Lower lobe of right lung (tissue), 2 donors: ENCODE data around the gene MKX. TPM values are rescaled to one million over a fixed set of nuclear protein-coding genes. Genes with fewer than 3 reads are reported as not detected.

Experiments
- ATAC-seq, 2 donors: fragments of 200-7000 bp; cut with Tn5 transposase; one replicate each; pipeline ENCODE4 v1.9.1; 2020 to 2022; ENCODE audit warnings: mild to moderate bottlenecking in 2 of 2, moderate library complexity in 2 of 2
- DNase-seq: peaks from one replicate; pipeline ENCODE4 v3.0.0-alpha.2; 2020
- H3K27ac ChIP-seq: fragments of 200-600 bp; one replicate; pipeline ENCODE4 v1.8.0; 2022
- H3K27me3 ChIP-seq: fragments of 200-600 bp; one replicate; pipeline ENCODE4 v1.8.0; 2022; ENCODE audit warnings: low read depth
- H3K36me3 ChIP-seq: fragments of 200-600 bp; one replicate; pipeline ENCODE4 v1.8.0; 2022; ENCODE audit warnings: mild to moderate bottlenecking
- H3K4me1 ChIP-seq: fragments of 200-600 bp; one replicate; pipeline ENCODE4 v1.8.0; 2022
- H3K4me3 ChIP-seq: fragments of 200-600 bp; one replicate; pipeline ENCODE4 v1.8.0; 2022; ENCODE audit warnings: mild to moderate bottlenecking
- H3K9me3 ChIP-seq: fragments of 200-600 bp; one replicate; pipeline ENCODE4 v1.8.0; 2022
- intact Hi-C: fragments of 100-400 bp; cut with DNase I; formaldehyde crosslinking; loops from one replicate; pipeline ENCODE4 v1.11.0; 2022
- total RNA-seq: library from RNA; stranded (reverse); fragmentation: NEBNext Ultra II Directional; extraction: Animal tissue kit (Norgen Biotek cat#: 25700); gene quantifications from one replicate; pipeline ENCODE4 v1.2.1, GENCODE V29; 2021
- TF ChIP-seq, protein P1 (sequence below): fragments of 200-600 bp; IDR thresholded peaks from one replicate; pipeline ENCODE4 v1.8.0; 2022; ENCODE audit warnings: antibody characterized with exemption, mild to moderate bottlenecking
- donor health status: DM: no; HTN: yes; CAD: no; lungs with severe emphysema.

MKX gene
- total RNA-seq, 1 donor from 2014 or later, result 1.6 TPM

DNA sequence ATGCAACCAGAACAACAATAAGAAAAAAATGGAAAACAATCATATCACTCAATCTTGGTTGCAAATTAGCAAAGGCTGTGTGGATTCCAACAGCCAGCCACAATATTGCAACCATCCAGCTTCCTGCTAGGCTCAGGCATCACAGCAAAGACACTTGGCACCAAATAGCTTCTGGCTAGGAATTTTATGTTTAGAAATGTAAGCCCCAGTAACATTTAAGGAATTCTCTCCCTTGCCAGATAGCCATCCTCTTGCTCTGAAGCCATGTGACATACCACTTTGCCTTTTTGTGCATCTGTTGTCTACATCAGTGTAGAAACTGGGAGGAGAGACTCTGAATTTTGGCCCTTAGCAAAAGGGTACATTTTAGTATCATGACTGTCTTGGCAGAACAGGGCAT lies 22.2 kb downstream of the MKX start:
- Histone ChIP-seq H3K9me3 (no peaks in the 10 kb centered on the region), H3K27ac (no peak overlapping the region), H3K4me1 (no peaks in the 10 kb centered on the region), H3K36me3 (no peaks in the 10 kb centered on the region), H3K4me3 (no peak overlapping the region), H3K27me3 (no peaks in the 10 kb centered on the region)
- DNase-seq (no peak), ATAC-seq (no peak)
- intact Hi-C loops, result no loop called here
- TF ChIP-seq, protein P1, sequence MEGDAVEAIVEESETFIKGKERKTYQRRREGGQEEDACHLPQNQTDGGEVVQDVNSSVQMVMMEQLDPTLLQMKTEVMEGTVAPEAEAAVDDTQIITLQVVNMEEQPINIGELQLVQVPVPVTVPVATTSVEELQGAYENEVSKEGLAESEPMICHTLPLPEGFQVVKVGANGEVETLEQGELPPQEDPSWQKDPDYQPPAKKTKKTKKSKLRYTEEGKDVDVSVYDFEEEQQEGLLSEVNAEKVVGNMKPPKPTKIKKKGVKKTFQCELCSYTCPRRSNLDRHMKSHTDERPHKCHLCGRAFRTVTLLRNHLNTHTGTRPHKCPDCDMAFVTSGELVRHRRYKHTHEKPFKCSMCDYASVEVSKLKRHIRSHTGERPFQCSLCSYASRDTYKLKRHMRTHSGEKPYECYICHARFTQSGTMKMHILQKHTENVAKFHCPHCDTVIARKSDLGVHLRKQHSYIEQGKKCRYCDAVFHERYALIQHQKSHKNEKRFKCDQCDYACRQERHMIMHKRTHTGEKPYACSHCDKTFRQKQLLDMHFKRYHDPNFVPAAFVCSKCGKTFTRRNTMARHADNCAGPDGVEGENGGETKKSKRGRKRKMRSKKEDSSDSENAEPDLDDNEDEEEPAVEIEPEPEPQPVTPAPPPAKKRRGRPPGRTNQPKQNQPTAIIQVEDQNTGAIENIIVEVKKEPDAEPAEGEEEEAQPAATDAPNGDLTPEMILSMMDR, result no peak

DNA sequence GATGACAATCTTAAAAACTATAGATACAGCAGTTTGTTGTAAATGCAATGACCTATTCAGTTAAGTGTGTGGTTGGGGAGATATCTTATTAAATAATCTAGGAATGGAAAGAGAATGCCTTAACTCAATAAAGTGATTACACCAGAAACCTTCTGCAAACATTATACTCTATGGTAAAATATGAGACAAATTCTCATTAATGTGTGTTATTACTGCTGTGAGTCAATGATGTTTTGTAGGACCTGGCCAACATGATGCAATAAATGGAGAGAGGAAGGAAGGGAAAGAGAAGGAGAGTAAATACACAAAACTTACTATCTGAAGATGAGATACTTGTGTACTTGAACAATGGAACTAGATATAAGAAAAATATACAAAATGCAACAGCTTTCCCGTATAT lies 25.1 kb downstream of the MKX start:
- Histone ChIP-seq H3K27me3 (no peaks in the 10 kb centered on the region), H3K27ac (no peak overlapping the region), H3K4me3 (no peak overlapping the region), H3K36me3 (no peaks in the 10 kb centered on the region), H3K9me3 (no peaks in the 10 kb centered on the region), H3K4me1 (no peaks in the 10 kb centered on the region)
- intact Hi-C loops, result no loop called here
- DNase-seq, result no peak
- TF ChIP-seq, protein P1, result no peak
- ATAC-seq, result no peak

GRCh38 chr10:27719052-27719451 lies 26.6 kb downstream of the MKX start:
- no peaks in the 10 kb centered on the region for H3K4me1 ChIP-seq
- intact Hi-C loops, result no loop called here
- H3K36me3 ChIP-seq, result no peaks in the 10 kb centered on the region
- DNase-seq (no peak), ATAC-seq (no peak)
- no peak overlapping the region for H3K4me3 ChIP-seq
- TF ChIP-seq, protein P1, result no peak
- H3K27ac ChIP-seq, result no peak overlapping the region
- no peaks in the 10 kb centered on the region for H3K27me3 ChIP-seq
- no peaks in the 10 kb centered on the region for H3K9me3 ChIP-seq

- H3K4me3 ChIP-seq, result no peak overlapping the region
- TF ChIP-seq, protein P1, result no peak
- no peak for ATAC-seq
- no peak for DNase-seq
- H3K27me3 ChIP-seq, result no peaks in the 10 kb centered on the region
- H3K9me3 ChIP-seq, result no peaks in the 10 kb centered on the region
- no peaks in the 10 kb centered on the region for H3K4me1 ChIP-seq
- no peak overlapping the region for H3K27ac ChIP-seq
- intact Hi-C loops, result no loop called here
- no peaks in the 10 kb centered on the region for H3K36me3 ChIP-seq
These were observed 27.8 kb downstream of the MKX start for GRCh38 chr10:27717861-27718260.

DNA sequence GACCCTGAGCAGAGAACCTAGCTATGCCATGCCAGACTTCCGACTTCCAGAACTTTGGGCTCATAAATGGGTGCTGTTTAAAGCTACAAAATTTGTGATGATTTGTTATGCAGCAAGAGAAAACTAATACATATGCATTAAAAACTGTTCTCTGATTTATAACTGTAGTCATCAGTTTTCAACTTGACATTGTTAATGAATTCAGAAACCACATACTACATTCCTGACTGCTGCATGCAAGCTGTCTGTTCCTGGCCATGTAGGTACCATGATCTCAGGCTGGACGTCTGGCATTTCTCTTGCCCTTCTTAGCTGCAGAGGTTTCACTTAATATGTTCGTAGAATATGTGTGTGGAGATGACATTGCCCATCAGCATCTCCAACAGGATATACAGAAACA lies 28.4 kb downstream of the MKX start:
- Histone ChIP-seq H3K27me3 (no peaks in the 10 kb centered on the region), H3K36me3 (no peaks in the 10 kb centered on the region), H3K9me3 (no peaks in the 10 kb centered on the region), H3K27ac (no peak overlapping the region), H3K4me1 (no peaks in the 10 kb centered on the region), H3K4me3 (no peak overlapping the region)
- DNase-seq (no peak), ATAC-seq (no peak)
- TF ChIP-seq, protein P1, result no peak
- intact Hi-C loops, result no loop called here

DNA sequence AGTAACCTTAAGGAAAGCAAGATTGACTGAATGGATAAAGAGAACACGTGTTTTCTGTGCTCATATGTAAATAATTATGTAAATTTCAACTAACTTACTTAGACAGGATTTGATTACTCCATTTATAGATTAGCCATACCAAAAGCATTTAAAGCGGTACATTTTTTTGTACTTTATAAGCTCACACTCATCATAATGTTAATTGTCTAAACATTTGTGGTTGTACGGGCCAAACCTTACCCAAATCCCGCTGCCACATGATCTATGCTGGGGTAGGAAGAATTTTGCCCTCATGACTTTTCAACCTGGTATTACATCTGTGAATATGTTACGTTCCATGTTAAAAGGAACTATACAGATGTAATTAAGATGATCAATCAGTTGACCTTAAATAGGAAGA lies 29.1 kb downstream of the MKX start:
- H3K27ac ChIP-seq, result no peak overlapping the region
- no peaks in the 10 kb centered on the region for H3K27me3 ChIP-seq
- no peaks in the 10 kb centered on the region for H3K36me3 ChIP-seq
- TF ChIP-seq, protein P1, result no peak
- ATAC-seq, result no peak
- H3K4me3 ChIP-seq, result no peak overlapping the region
- no peaks in the 10 kb centered on the region for H3K9me3 ChIP-seq
- intact Hi-C loops, result no loop called here
- H3K4me1 ChIP-seq, result no peaks in the 10 kb centered on the region
- DNase-seq, result no peak
